Measurements from ENCODE around the gene TRIO. TPM values are rescaled to one million over a fixed set of nuclear protein-coding genes. Genes with fewer than 3 reads are reported as not detected.

TRIO gene
- total and polyA plus RNA-seq, 4 experiments from 2014 or later: 0.09 to 11.5 (median 9.7) TPM; not detected in 1

DNA sequence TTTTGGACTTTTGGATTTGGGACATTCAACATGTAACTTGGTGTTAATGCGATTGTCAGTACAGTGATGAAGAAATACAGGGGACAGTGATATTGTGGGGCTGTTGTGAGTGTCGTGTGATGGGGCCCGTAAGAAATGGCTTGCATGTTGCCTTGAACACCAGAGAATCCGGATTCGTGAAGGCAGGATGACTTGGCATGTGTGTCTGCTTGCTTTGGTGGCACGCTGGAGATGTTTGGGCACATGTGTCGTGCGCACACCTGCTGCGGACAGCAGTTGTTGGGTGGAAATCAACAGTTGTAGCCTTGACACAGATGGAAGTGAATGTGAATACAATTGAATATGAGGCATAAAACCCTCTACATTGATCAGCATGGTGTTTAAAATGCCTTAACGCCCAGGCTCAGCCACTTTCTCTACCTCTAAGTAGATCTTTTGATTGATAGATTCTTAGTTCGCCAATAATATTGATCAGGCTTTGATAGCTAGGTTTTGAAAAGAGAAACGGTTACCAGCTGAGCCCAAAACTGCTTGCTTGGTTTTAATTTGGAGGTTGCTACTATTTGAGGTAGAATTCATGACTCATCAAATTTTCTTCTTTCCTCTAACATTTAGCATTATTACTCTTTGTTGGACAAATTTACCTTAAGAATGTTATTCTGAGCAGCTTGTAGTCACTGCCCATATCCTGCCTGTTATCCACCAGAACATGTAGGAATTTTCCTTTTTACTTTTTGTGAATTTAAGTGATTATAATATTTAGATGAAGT lies 94.4 kb downstream of the TRIO start:
- no peaks in the 10 kb centered on the region for H3K4me1 Mint-ChIP-seq
- POLR2A ChIA-PET (ENCODE audit: partially characterized antibody): no interaction called here
- no peak overlapping the region for H3K27ac ChIP-seq (ENCODE audit: low read depth, low read length)
- no peaks in the 10 kb centered on the region for H3K27me3 ChIP-seq (ENCODE audit: insufficient read depth, low read length)
- DNase-seq: no peak
- no peak overlapping the region for H3K4me3 Mint-ChIP-seq
- H3K36me3 ChIP-seq (ENCODE audit: insufficient read depth, low read length): no peaks in the 10 kb centered on the region
- H3K4me1 ChIP-seq (ENCODE audit: insufficient read depth, low read length): no peaks in the 10 kb centered on the region
- no peaks in the 10 kb centered on the region for H3K9me3 ChIP-seq (ENCODE audit: control insufficient read depth in 1 of 2, low read length in 2 of 2)
- H3K27ac Mint-ChIP-seq: peak overlapping the region in 1 of 7 donors; percentile 44
- H3K9me3 Mint-ChIP-seq: peaks cover 0 to 1% (median 0%) of the 10 kb centered on the region in 8 donors
- no peak overlapping the region for H3K4me3 ChIP-seq (ENCODE audit: low read length in 2 of 2)
- CTCF ChIA-PET (ENCODE audit: partially characterized antibody): no interaction called here
- no peaks in the 10 kb centered on the region for H3K36me3 Mint-ChIP-seq
- intact Hi-C loops (cut with micrococcal nuclease): no loop called here
- H3K27me3 Mint-ChIP-seq: peaks cover 2 to 3% of the 10 kb centered on the region in 2 donors

GRCh38 chr5:14238272-14238671 lies 95.1 kb downstream of the TRIO start:
- ChIA-PET CTCF (ENCODE audit: partially characterized antibody) (no interaction called here), POLR2A (ENCODE audit: partially characterized antibody) (no interaction called here)
- Histone ChIP-seq H3K36me3 (ENCODE audit: insufficient read depth, low read length) (no peaks in the 10 kb centered on the region), H3K4me1 (ENCODE audit: insufficient read depth, low read length) (no peaks in the 10 kb centered on the region), H3K9me3 (ENCODE audit: control insufficient read depth in 1 of 2, low read length in 2 of 2) (no peaks in the 10 kb centered on the region), H3K27ac (ENCODE audit: low read depth, low read length) (no peak overlapping the region), H3K4me3 (ENCODE audit: low read length in 2 of 2) (no peak overlapping the region), H3K27me3 (ENCODE audit: insufficient read depth, low read length) (no peaks in the 10 kb centered on the region)
- H3K9me3 Mint-ChIP-seq: peaks cover 0 to 1% (median 0%) of the 10 kb centered on the region in 8 donors
- no peaks in the 10 kb centered on the region for H3K36me3 Mint-ChIP-seq
- H3K27me3 Mint-ChIP-seq: peaks cover 2 to 3% of the 10 kb centered on the region in 2 donors
- no peaks in the 10 kb centered on the region for H3K4me1 Mint-ChIP-seq
- H3K27ac Mint-ChIP-seq: no peak overlapping the region
- no peak for DNase-seq
- intact Hi-C loops (cut with micrococcal nuclease): no loop called here
- H3K4me3 Mint-ChIP-seq: no peak overlapping the region

GRCh38 chr5:14239404-14239803 lies 96.3 kb downstream of the TRIO start:
- Histone ChIP-seq H3K27me3 (ENCODE audit: insufficient read depth, low read length) (no peaks in the 10 kb centered on the region), H3K9me3 (ENCODE audit: control insufficient read depth in 1 of 2, low read length in 2 of 2) (no peaks in the 10 kb centered on the region), H3K4me3 (ENCODE audit: low read length in 2 of 2) (no peak overlapping the region), H3K4me1 (ENCODE audit: insufficient read depth, low read length) (no peaks in the 10 kb centered on the region), H3K27ac (ENCODE audit: low read depth, low read length) (no peak overlapping the region), H3K36me3 (ENCODE audit: insufficient read depth, low read length) (no peaks in the 10 kb centered on the region)
- Mint-ChIP-seq H3K4me1 (no peaks in the 10 kb centered on the region), H3K27me3 (peaks cover 0 to 2% of the 10 kb centered on the region in 2 donors), H3K4me3 (peak overlapping the region in 1 of 8 donors; percentile 50), H3K36me3 (no peaks in the 10 kb centered on the region), H3K27ac (no peak overlapping the region), H3K9me3 (no peaks in the 10 kb centered on the region)
- POLR2A ChIA-PET (ENCODE audit: partially characterized antibody): no interaction called here
- intact Hi-C loops (cut with micrococcal nuclease): no loop called here
- CTCF ChIA-PET (ENCODE audit: partially characterized antibody): no interaction called here
- DNase-seq: no peak

- Mint-ChIP-seq H3K4me3 (no peak overlapping the region), H3K27ac (no peak overlapping the region), H3K36me3 (no peaks in the 10 kb centered on the region), H3K9me3 (no peaks in the 10 kb centered on the region), H3K27me3 (no peaks in the 10 kb centered on the region), H3K4me1 (no peaks in the 10 kb centered on the region)
- no peak overlapping the region for H3K27ac ChIP-seq (ENCODE audit: low read depth, low read length)
- H3K36me3 ChIP-seq (ENCODE audit: insufficient read depth, low read length): no peaks in the 10 kb centered on the region
- POLR2A ChIA-PET (ENCODE audit: partially characterized antibody): no interaction called here
- H3K9me3 ChIP-seq (ENCODE audit: control insufficient read depth in 1 of 2, low read length in 2 of 2): no peaks in the 10 kb centered on the region
- no peaks in the 10 kb centered on the region for H3K4me1 ChIP-seq (ENCODE audit: insufficient read depth, low read length)
- CTCF ChIA-PET (ENCODE audit: partially characterized antibody): no interaction called here
- intact Hi-C loops (cut with micrococcal nuclease): no loop called here
- DNase-seq: no peak
- no peaks in the 10 kb centered on the region for H3K27me3 ChIP-seq (ENCODE audit: insufficient read depth, low read length)
- no peak overlapping the region for H3K4me3 ChIP-seq (ENCODE audit: low read length in 2 of 2)
Measured at GRCh38 chr5:14239951-14240350, 96.8 kb downstream of the TRIO start.

DNA sequence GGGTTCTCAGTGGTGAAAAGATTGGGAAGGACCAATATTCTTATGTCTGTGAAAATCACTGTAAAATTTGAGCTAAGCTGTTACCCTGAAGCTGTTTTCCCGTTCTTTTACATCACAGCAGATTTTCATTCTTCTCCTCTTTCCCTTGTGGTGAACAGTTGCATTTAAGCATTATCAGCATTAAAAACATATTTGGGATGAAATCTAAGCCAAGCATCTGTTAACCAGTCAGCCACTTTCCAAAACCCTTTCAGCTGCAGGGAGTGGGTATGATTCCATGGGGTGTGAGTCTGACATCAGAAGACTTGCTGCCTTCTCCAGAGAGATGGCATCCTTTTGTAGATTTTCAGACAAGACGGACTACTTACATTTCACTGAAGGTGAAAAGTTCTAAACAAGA lies 97.2 kb downstream of the TRIO start:
- Mint-ChIP-seq H3K9me3 (no peaks in the 10 kb centered on the region), H3K4me3 (no peak overlapping the region)
- no peak for DNase-seq

DNA sequence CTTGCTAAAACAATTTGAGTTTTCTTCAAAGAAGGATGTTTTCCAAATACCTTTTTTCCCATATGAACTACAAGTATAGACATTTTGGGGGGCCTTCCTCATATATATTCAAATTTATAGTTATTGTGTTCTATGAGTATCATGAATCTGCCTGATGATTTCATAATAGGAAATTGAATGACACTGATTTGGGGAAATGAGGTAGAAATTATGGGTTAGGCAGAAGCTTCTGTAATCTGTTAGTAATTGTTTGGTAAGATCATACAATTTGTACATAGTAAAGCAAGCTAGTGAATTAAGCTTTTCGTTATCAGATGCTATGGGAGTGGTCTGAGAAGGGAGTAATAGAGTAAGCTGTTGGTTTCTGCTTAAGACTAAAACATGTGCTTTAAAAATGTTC lies 98.0 kb downstream of the TRIO start:
- no peak for DNase-seq
- no peaks in the 10 kb centered on the region for H3K9me3 ChIP-seq (ENCODE audit: control insufficient read depth in 1 of 2, low read length in 2 of 2)
- Mint-ChIP-seq H3K36me3 (no peaks in the 10 kb centered on the region), H3K4me3 (no peak overlapping the region), H3K9me3 (no peaks in the 10 kb centered on the region), H3K27me3 (peaks cover 0 to 6% of the 10 kb centered on the region in 2 donors), H3K4me1 (no peaks in the 10 kb centered on the region), H3K27ac (no peak overlapping the region)
- ChIA-PET CTCF (ENCODE audit: partially characterized antibody) (interaction anchor here (1.5 kb wide), 1 partner anchor 29 kb away, joined by 3 read pairs; no protein-coding TSS in a partner anchor), POLR2A (ENCODE audit: partially characterized antibody) (no interaction called here)
- H3K4me3 ChIP-seq (ENCODE audit: low read length in 2 of 2): no peak overlapping the region
- no peak overlapping the region for H3K27ac ChIP-seq (ENCODE audit: low read depth, low read length)
- intact Hi-C loops (cut with micrococcal nuclease): no loop called here
- H3K36me3 ChIP-seq (ENCODE audit: insufficient read depth, low read length): no peaks in the 10 kb centered on the region
- no peaks in the 10 kb centered on the region for H3K27me3 ChIP-seq (ENCODE audit: insufficient read depth, low read length)
- no peaks in the 10 kb centered on the region for H3K4me1 ChIP-seq (ENCODE audit: insufficient read depth, low read length)

More for the DNA sequence above, 97.2 kb downstream of the TRIO start:
- CTCF ChIA-PET (ENCODE audit: partially characterized antibody): no interaction called here
- no peaks in the 10 kb centered on the region for H3K36me3 Mint-ChIP-seq
- Histone ChIP-seq H3K27me3 (ENCODE audit: insufficient read depth, low read length) (no peaks in the 10 kb centered on the region), H3K4me1 (ENCODE audit: insufficient read depth, low read length) (no peaks in the 10 kb centered on the region), H3K4me3 (ENCODE audit: low read length in 2 of 2) (no peak overlapping the region), H3K9me3 (ENCODE audit: control insufficient read depth in 1 of 2, low read length in 2 of 2) (no peaks in the 10 kb centered on the region), H3K36me3 (ENCODE audit: insufficient read depth, low read length) (no peaks in the 10 kb centered on the region), H3K27ac (ENCODE audit: low read depth, low read length) (no peak overlapping the region)
- H3K4me1 Mint-ChIP-seq: no peaks in the 10 kb centered on the region
- intact Hi-C loops (cut with micrococcal nuclease): no loop called here
- H3K27me3 Mint-ChIP-seq: peaks cover 0 to 4% of the 10 kb centered on the region in 2 donors
- POLR2A ChIA-PET (ENCODE audit: partially characterized antibody): no interaction called here
- H3K27ac Mint-ChIP-seq: no peak overlapping the region

- Histone ChIP-seq H3K4me3 (ENCODE audit: low read length in 2 of 2) (no peak overlapping the region), H3K36me3 (ENCODE audit: insufficient read depth, low read length) (no peaks in the 10 kb centered on the region), H3K9me3 (ENCODE audit: control insufficient read depth in 1 of 2, low read length in 2 of 2) (no peaks in the 10 kb centered on the region), H3K27ac (ENCODE audit: low read depth, low read length) (no peak overlapping the region), H3K27me3 (ENCODE audit: insufficient read depth, low read length) (no peaks in the 10 kb centered on the region), H3K4me1 (ENCODE audit: insufficient read depth, low read length) (no peaks in the 10 kb centered on the region)
- ChIA-PET POLR2A (ENCODE audit: partially characterized antibody) (no interaction called here), CTCF (ENCODE audit: partially characterized antibody) (no interaction called here)
- DNase-seq: no peak
- Mint-ChIP-seq H3K4me1 (no peaks in the 10 kb centered on the region), H3K27me3 (peaks cover 0 to 7% of the 10 kb centered on the region in 2 donors), H3K4me3 (no peak overlapping the region), H3K9me3 (no peaks in the 10 kb centered on the region), H3K27ac (no peak overlapping the region), H3K36me3 (no peaks in the 10 kb centered on the region)
- intact Hi-C loops (cut with micrococcal nuclease): no loop called here
Measured at GRCh38 chr5:14242447-14242846, 99.3 kb downstream of the TRIO start.

Data from CD4-positive, alpha-beta memory T cell (primary cell).